ENCODE data around the gene AP1B1. TPM values are rescaled to one million over a fixed set of nuclear protein-coding genes. Genes with fewer than 3 reads are reported as not detected.

The AP1B1 gene
- total and polyA plus RNA-seq, 2 of the 4 experiments (the other 2 are of a cell fraction), result 55.7 to 70.8 TPM

GRCh38 chr22:29334148-29334547 lies 54.2 kb downstream of the AP1B1 start:
- peaks cover 0 to 3% of the 10 kb centered on the region in 2 experiments; a peak in 1 of 4 replicates for H3K79me1 ChIP-seq (ENCODE audit: low read depth in 1 of 2, low read length in 2 of 2)
- H3K4me1 ChIP-seq (ENCODE audit: control insufficient read depth, insufficient read depth, low read length), result peaks cover 9% of the 10 kb centered on the region
- peaks cover 47% of the 10 kb centered on the region for H3K36me3 ChIP-seq (ENCODE audit: control insufficient read depth, insufficient read depth, low read length)
- no peak overlapping the region for H2BK20ac ChIP-seq (ENCODE audit: low read depth, low read length)
- BruUV-seq (replicated peaks), result no TSS peak
- no peak overlapping the region for H3K27ac ChIP-seq (ENCODE audit: insufficient read depth, low read length)
- DNase-seq (no peak), ATAC-seq (ENCODE audit: low read depth) (no peak)
- H3K14ac ChIP-seq (replicated peaks; ENCODE audit: low read depth, low read length), result no peak overlapping the region
- CTCF ChIA-PET, result no interaction called here
- H2BK15ac ChIP-seq (ENCODE audit: low read depth, low read length), result no peak overlapping the region
- H3K27me3 ChIP-seq (ENCODE audit: control insufficient read depth, insufficient read depth, low read length), result no peaks in the 10 kb centered on the region
- in situ Hi-C loops (cut with MboI; ENCODE audit: low sequenced_read_pairs), result no loop called here
- no peak overlapping the region for H4K91ac ChIP-seq (ENCODE audit: insufficient read depth, low read depth, low read length)
- no peak overlapping the region for H3K4me2 ChIP-seq (ENCODE audit: low read depth, low read length)
- H2BK120ac ChIP-seq (ENCODE audit: low read depth, low read length), result no peak overlapping the region
- dilution Hi-C loops (cut with HindIII; ENCODE audit: low sequenced_read_pairs, unreplicated experiment), result no loop called here
- no peaks in the 10 kb centered on the region; the same call in none of the 2 replicates for H4K20me1 ChIP-seq (ENCODE audit: insufficient read depth, low read length)
- no peak overlapping the region for H3K23ac ChIP-seq (ENCODE audit: low read depth, low read length)
- no peaks in the 10 kb centered on the region for H3K9me3 ChIP-seq (ENCODE audit: control insufficient read depth, insufficient read depth, low read length)
- H2AK5ac ChIP-seq (ENCODE audit: low read depth, low read length), result no peak overlapping the region
- WGBS, 2 experiments (ENCODE audit: extremely low coverage in 2 of 2, insufficient read length in 1 of 2), result 96% methylated on average over 4 of the region's 7 CpGs; no CpG with 5 or more reads in 1 of the 2 experiments
- peaks cover 5% of the 10 kb centered on the region; the same call in 1 of the 2 replicates for H3K9me1 ChIP-seq (ENCODE audit: insufficient read depth, low read length)
- no peak overlapping the region for H2BK5ac ChIP-seq (ENCODE audit: low read depth, low read length, poor library complexity, severe bottlenecking)
- H3K18ac ChIP-seq (ENCODE audit: low read depth, low read length), result no peak overlapping the region
- intact Hi-C loops (cut with micrococcal nuclease), result no loop called here
- no peak for TF ChIP-seq CHD1 (IDR thresholded peaks at IDR 0.05; ENCODE audit: low read depth, low read length)
- no peak for TF ChIP-seq MAFK (IDR thresholded peaks at IDR 0.05; ENCODE audit: low read depth, low read length)
- no peak for TF ChIP-seq CTCF (conservative IDR thresholded peaks at IDR 0.05; ENCODE audit: low read depth, low read length)
- TF ChIP-seq RCOR1 (IDR thresholded peaks at IDR 0.05; ENCODE audit: insufficient replicate concordance, low read length), result no peak
- TF ChIP-seq CEBPB (IDR thresholded peaks at IDR 0.05; ENCODE audit: low read depth, low read length), result no peak
- H3K4me3 ChIP-seq (ENCODE audit: insufficient read depth, low read depth, low read length), result no peak overlapping the region
- no peak overlapping the region for H4K8ac ChIP-seq (ENCODE audit: low read depth in 2 of 2, low read length in 2 of 2)
- POLR2A ChIA-PET (ENCODE audit: unreplicated experiment), result no interaction called here
- no peak overlapping the region for H4K5ac ChIP-seq (ENCODE audit: low read depth, low read length)
- no peak overlapping the region for H3K9ac ChIP-seq (ENCODE audit: low read depth, low read length)
- no peak overlapping the region for H3K56ac ChIP-seq (ENCODE audit: extremely low read depth, insufficient read depth, low read length)
- no peak overlapping the region for H2AK9ac ChIP-seq (replicated peaks; ENCODE audit: low read depth, low read length, poor library complexity)
- H3K4ac ChIP-seq (ENCODE audit: low read depth, low read length), result no peak overlapping the region
- no peak overlapping the region for H2AFZ ChIP-seq (replicated peaks; ENCODE audit: low read length, poor library complexity)

All from IMR-90 (cell line).